WTC11 (cell line): ENCODE data around the gene SRGN.

Source experiments
- ATF6 ChIP-seq: sonication (generic); formaldehyde crosslinking; IDR thresholded peaks from 2 replicates; pipeline ENCODE4 v1.8.1; 2023; ENCODE audit warnings: mild to moderate bottlenecking, missing genetic modification reagents
- CREM ChIP-seq: sonication (generic); formaldehyde crosslinking; IDR thresholded peaks from 2 replicates; pipeline ENCODE4 v1.8.1; 2022; ENCODE audit warnings: mild to moderate bottlenecking, missing genetic modification reagents, moderate library complexity
- ELF4 ChIP-seq: sonication (generic); formaldehyde crosslinking; IDR thresholded peaks from 2 replicates; pipeline ENCODE4 v1.8.1; 2022; ENCODE audit warnings: low read depth, mild to moderate bottlenecking, moderate library complexity, missing genetic modification reagents
- KAT7 ChIP-seq: sonication (generic); formaldehyde crosslinking; IDR thresholded peaks from 2 replicates; pipeline ENCODE4 v1.8.1; 2023; ENCODE audit warnings: missing genetic modification reagents, mild to moderate bottlenecking, borderline replicate concordance
- NR1H2 ChIP-seq: sonication (generic); formaldehyde crosslinking; IDR thresholded peaks from 2 replicates; pipeline ENCODE4 v1.9.0; 2021; ENCODE audit warnings: mild to moderate bottlenecking, moderate library complexity, missing genetic modification reagents
- RELA ChIP-seq: sonication (generic); formaldehyde crosslinking; IDR thresholded peaks from 2 replicates; pipeline ENCODE4 v1.8.1; 2022; ENCODE audit warnings: missing genetic modification reagents, mild to moderate bottlenecking, borderline replicate concordance
- TCF7 ChIP-seq: sonication (generic); formaldehyde crosslinking; IDR thresholded peaks from 2 replicates; pipeline ENCODE4 v1.8.0; 2022; ENCODE audit warnings: mild to moderate bottlenecking, low read depth, missing genetic modification reagents, moderate library complexity
- ZBTB21 ChIP-seq: sonication (generic); formaldehyde crosslinking; IDR thresholded peaks from 2 replicates; pipeline ENCODE4 v1.8.1; 2023; ENCODE audit warnings: mild to moderate bottlenecking, missing genetic modification reagents, borderline replicate concordance
- ZNF396 ChIP-seq: fragments of 250-450 bp; sonication (Bioruptor Pico); IDR thresholded peaks from 2 replicates; pipeline ENCODE4 v1.8.0; 2021; ENCODE audit warnings: mild to moderate bottlenecking, moderate library complexity, borderline replicate concordance
- TF ChIP-seq, protein P1 (sequence below): fragments of 200-600 bp; IDR thresholded peaks from 2 replicates; pipeline ENCODE4 v1.8.0; 2022; ENCODE audit warnings: antibody characterized with exemption
- TF ChIP-seq, protein P2 (sequence below): sonication (generic); formaldehyde crosslinking; IDR thresholded peaks from 2 replicates; pipeline ENCODE4 v1.8.0; 2022; ENCODE audit warnings: mild to moderate bottlenecking, missing genetic modification reagents

DNA sequence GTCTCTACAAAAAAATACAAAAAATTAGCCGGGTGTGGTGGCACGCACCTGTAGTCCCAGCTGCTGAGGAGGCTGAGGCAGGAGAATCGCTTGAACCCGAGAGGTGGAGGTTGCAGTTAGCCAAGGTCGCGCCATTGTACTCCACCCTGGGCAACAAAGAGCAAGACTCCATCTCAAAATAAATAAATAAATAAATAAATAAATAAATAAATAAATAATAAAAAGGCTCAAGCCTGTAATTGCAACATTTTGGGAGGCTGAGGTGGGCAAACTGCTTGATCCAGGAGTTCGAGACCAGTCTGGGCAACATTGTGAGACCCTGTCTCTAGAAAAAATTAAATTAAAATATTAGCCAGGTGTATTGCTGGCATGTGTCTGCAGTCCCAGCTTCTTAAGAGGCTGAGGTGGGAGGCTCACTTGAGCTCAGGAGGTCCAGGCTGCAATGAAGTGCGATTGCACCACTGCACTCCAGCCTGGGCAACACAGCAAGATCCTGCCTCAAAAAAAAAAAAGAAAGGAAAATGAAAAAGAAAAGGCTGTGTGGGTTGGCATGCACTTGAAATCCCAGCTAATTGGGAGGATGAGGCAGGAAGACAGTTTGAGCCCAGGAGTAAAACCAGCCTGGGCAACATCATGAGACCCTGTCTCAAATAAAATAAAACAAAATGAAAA lies 27.6 kb upstream of the SRGN start:
- no peak for TF ChIP-seq ELF4 (CRISPR knock-in tag)
- TF ChIP-seq, protein P1, sequence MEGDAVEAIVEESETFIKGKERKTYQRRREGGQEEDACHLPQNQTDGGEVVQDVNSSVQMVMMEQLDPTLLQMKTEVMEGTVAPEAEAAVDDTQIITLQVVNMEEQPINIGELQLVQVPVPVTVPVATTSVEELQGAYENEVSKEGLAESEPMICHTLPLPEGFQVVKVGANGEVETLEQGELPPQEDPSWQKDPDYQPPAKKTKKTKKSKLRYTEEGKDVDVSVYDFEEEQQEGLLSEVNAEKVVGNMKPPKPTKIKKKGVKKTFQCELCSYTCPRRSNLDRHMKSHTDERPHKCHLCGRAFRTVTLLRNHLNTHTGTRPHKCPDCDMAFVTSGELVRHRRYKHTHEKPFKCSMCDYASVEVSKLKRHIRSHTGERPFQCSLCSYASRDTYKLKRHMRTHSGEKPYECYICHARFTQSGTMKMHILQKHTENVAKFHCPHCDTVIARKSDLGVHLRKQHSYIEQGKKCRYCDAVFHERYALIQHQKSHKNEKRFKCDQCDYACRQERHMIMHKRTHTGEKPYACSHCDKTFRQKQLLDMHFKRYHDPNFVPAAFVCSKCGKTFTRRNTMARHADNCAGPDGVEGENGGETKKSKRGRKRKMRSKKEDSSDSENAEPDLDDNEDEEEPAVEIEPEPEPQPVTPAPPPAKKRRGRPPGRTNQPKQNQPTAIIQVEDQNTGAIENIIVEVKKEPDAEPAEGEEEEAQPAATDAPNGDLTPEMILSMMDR: no peak
- TF ChIP-seq NR1H2: no peak
- no peak for TF ChIP-seq ZBTB21
- TF ChIP-seq TCF7: no peak
- TF ChIP-seq RELA (CRISPR knock-in tag): no peak
- TF ChIP-seq KAT7: no peak
- TF ChIP-seq CREM (CRISPR knock-in tag): no peak
- TF ChIP-seq, protein P2, sequence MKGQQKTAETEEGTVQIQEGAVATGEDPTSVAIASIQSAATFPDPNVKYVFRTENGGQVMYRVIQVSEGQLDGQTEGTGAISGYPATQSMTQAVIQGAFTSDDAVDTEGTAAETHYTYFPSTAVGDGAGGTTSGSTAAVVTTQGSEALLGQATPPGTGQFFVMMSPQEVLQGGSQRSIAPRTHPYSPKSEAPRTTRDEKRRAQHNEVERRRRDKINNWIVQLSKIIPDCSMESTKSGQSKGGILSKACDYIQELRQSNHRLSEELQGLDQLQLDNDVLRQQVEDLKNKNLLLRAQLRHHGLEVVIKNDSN (CRISPR knock-in tag): no peak
- TF ChIP-seq ATF6: no peak
- TF ChIP-seq ZNF396 (CRISPR knock-in tag): no peak
